K562 (cell line): ENCODE results near the gene FAM98C. TPM values are rescaled to one million over a fixed set of nuclear protein-coding genes. Genes with fewer than 3 reads are reported as not detected.

Source experiments
- ATAC-seq: fragments of 200-7000 bp; cut with Tn5 transposase; 3 replicates; pipeline ENCODE4 v1.9.1; 2020; ENCODE audit warnings: moderate library complexity
- BruUV-seq: library from RNA; stranded (reverse); fragments of 400-500 nt; replicated peaks from 2 replicates; lab custom pipeline; 2021; lab: Mats Ljungman, UMichigan
- CTCF ChIA-PET: fragments of 300-600 bp; formaldehyde crosslinking; extraction: SDS; loops from one replicate; lab custom pipeline; 2021; ENCODE audit warnings: low intra/inter-chr PET ratio; lab: Yijun Ruan, JAX
- POLR2A ChIA-PET: fragments of 300-600, 350-650 bp; sonication (Branson Sonifier 250); formaldehyde crosslinking; extraction: SDS; loops from one replicate; lab custom pipeline; 2021; ENCODE audit warnings: antibody characterized with exemption, inconsistent platforms; lab: Yijun Ruan, JAX
- DNase-seq, 4 experiments: peaks; one replicate each; pipeline versions ENCODE4 v3.0.0 to v3.0.0-alpha.2; 2011 to 2018; ENCODE audit warnings: low spot score in 3 of 4, mixed read lengths in 3 of 4; ENCODE audit errors: extremely low read depth in 1 of 4
- FAIRE-seq: peaks from 2 replicates; lab custom pipeline; 2011; peaks lifted over from hg19 to GRCh38; lab: Jason Lieb, UNC
- H2AFZ ChIP-seq: 2 replicates; pipeline ENCODE4 v1.6.0; 2011; ENCODE audit warnings: low read depth, low read length, control low read depth, inconsistent platforms
- H3K27ac ChIP-seq: fragments of 200-600 bp; 3 replicates; pipeline ENCODE4 v1.8.0; 2011; ENCODE audit warnings: low read depth, mild to moderate bottlenecking, control low read depth, inconsistent platforms, low read length, moderate library complexity, mixed read lengths; ENCODE audit errors: extremely low read depth
- H3K27me3 ChIP-seq, 2 experiments: fragments of 300-600 bp in 1 of 2; 2 replicates in 1 of 2; 3 replicates in 1 of 2; pipeline versions ENCODE4 v1.6.0 to v1.8.0; 2011; ENCODE audit warnings: inconsistent platforms in 2 of 2, low read length in 2 of 2, mild to moderate bottlenecking in 1 of 2, mixed read lengths in 1 of 2, moderate library complexity in 1 of 2; ENCODE audit not compliant: control insufficient read depth in 2 of 2, insufficient read depth in 2 of 2
- H3K36me3 ChIP-seq: fragments of 300-600 bp; 3 replicates; pipeline ENCODE4 v1.8.0; 2011; ENCODE audit warnings: mild to moderate bottlenecking, low read length, inconsistent platforms; ENCODE audit not compliant: control insufficient read depth, insufficient read depth
- H3K4me1 ChIP-seq, 2 experiments: fragments of 200-600 bp in 1 of 2; replicated peaks in 1 of 2; 2 replicates in 1 of 2; 3 replicates in 1 of 2; pipeline versions ENCODE4 v1.5.1 to v1.8.0; 2011; ENCODE audit warnings: inconsistent platforms in 2 of 2, low read length in 2 of 2, mild to moderate bottlenecking in 1 of 2, mixed read lengths in 1 of 2, moderate library complexity in 1 of 2; ENCODE audit not compliant: control insufficient read depth in 2 of 2, insufficient read depth in 2 of 2
- H3K4me2 ChIP-seq: 2 replicates; pipeline ENCODE4 v1.6.1; 2011; ENCODE audit warnings: low read length, control low read depth, inconsistent platforms, mixed read lengths; ENCODE audit not compliant: insufficient read depth
- H3K4me3 ChIP-seq: fragments of 200-600 bp; sonication (generic), shearing (Covaris generic); 2 replicates; pipeline ENCODE4 v1.5.1; 2016; ENCODE audit warnings: control low read depth, inconsistent platforms
- H3K79me2 ChIP-seq: fragments of 200-600 bp; 3 replicates; pipeline ENCODE4 v1.8.0; 2011; ENCODE audit warnings: low read length, inconsistent platforms; ENCODE audit not compliant: control insufficient read depth, insufficient read depth
- H3K9ac ChIP-seq, 2 experiments: 2 replicates each; pipeline versions ENCODE4 v1.6.0 to v1.6.1; 2011; ENCODE audit warnings: low read depth in 2 of 2, low read length in 2 of 2, control low read depth in 1 of 2, inconsistent platforms in 1 of 2, mild to moderate bottlenecking in 1 of 2, mixed read lengths in 1 of 2; ENCODE audit not compliant: insufficient read depth in 1 of 2
- H3K9me1 ChIP-seq: one replicate; pipeline ENCODE4 v1.6.0; 2011; ENCODE audit warnings: inconsistent platforms, mild to moderate bottlenecking, low read length, moderate library complexity; ENCODE audit not compliant: control insufficient read depth, insufficient read depth
- H3K9me3 ChIP-seq: replicated peaks from 2 replicates; pipeline ENCODE4 v1.5.1; 2011; ENCODE audit warnings: low read depth, low read length, inconsistent platforms; ENCODE audit not compliant: control insufficient read depth, insufficient read depth
- H4K20me1 ChIP-seq: replicated peaks from 2 replicates; pipeline ENCODE4 v1.6.1; 2011; ENCODE audit warnings: low read length, inconsistent platforms, mixed read lengths; ENCODE audit not compliant: control insufficient read depth, insufficient read depth
- ARID4B ChIP-seq: sonication (generic); formaldehyde crosslinking; IDR thresholded peaks from 2 replicates; pipeline ENCODE4 v1.8.0; 2022; ENCODE audit warnings: mild to moderate bottlenecking, missing genetic modification reagents
- ATF1 ChIP-seq, 2 experiments: fragments of 450-650 bp in 1 of 2; IDR thresholded peaks; 2 replicates each; pipeline ENCODE4 v1.6.1; 2016; ENCODE audit warnings: missing compliant biosample characterization in 1 of 2, missing genetic modification characterization in 1 of 2
- EGR1 ChIP-seq: fragments of 450-650 bp; conservative IDR thresholded peaks from 2 replicates; pipeline ENCODE4 v1.6.1; 2017; ENCODE audit warnings: mild to moderate bottlenecking
- FUS ChIP-seq: fragments of 200-400 bp; formaldehyde crosslinking; optimal IDR thresholded peaks from 2 replicates; pipeline ENCODE3; 2017; ENCODE audit warnings: low read depth, low read length
- POLR2G ChIP-seq: fragments of 200-400 bp; formaldehyde crosslinking; IDR thresholded peaks from 2 replicates; pipeline ENCODE4 v1.6.1; 2017; ENCODE audit warnings: low read depth, mild to moderate bottlenecking, antibody characterized with exemption, low read length, moderate library complexity
- RBFOX2 ChIP-seq: fragments of 200-400 bp; formaldehyde crosslinking; IDR thresholded peaks from 2 replicates; pipeline ENCODE4 v1.6.1; 2017; ENCODE audit warnings: low read depth, mild to moderate bottlenecking, low read length, moderate library complexity
- RBM22 ChIP-seq: fragments of 200-400 bp; formaldehyde crosslinking; IDR thresholded peaks from 2 replicates; pipeline ENCODE4 v1.6.1; 2018; ENCODE audit warnings: low read length, low read depth; ENCODE audit not compliant: poor library complexity, severe bottlenecking
- ZBTB33 ChIP-seq: sonication (generic); formaldehyde crosslinking; IDR thresholded peaks from 2 replicates; pipeline ENCODE4 v1.8.1; 2023; ENCODE audit warnings: mild to moderate bottlenecking, missing genetic modification reagents
- WGBS: fragments of 100-300 bp; shearing (Covaris generic); methylation state at CpG from one replicate; pipeline ENCODE4 v1.1.6; 2016; ENCODE audit warnings: low coverage, mixed read lengths; ENCODE audit not compliant: insufficient coverage; ENCODE audit errors: missing lambda C conversion rate; 5-methylcytosine and 5-hydroxymethylcytosine counted together
- in situ Hi-C: fragments of 300-500 bp; cut with MboI; formaldehyde crosslinking; loops from 4 replicates; pipeline ENCODE4 v1.15.0; 2018; ENCODE audit warnings: inconsistent platforms, mixed read lengths
- intact Hi-C: fragments of 100-400 bp; cut with micrococcal nuclease; formaldehyde crosslinking; loops from 2 replicates; pipeline ENCODE4 v1.14.2; 2022
- polyA plus RNA-seq, 8 experiments: library from polyadenylated mRNA; depleted of rRNA in 4 of 8; stranded (reverse) in 5 of 8; unstranded in 3 of 8; fragments of >200 nt; fragmentation: Nextera tagmentation in 2 of 8; fragmentation: Illumina TruSeq in 1 of 8; extraction: Ambion mirVana in 2 of 8; extraction: Trizol in 1 of 8; gene quantifications; 2 replicates each; pipeline versions ENCODE4 v1.2.1 to v1.2.3, GENCODE V29; 2011 to 2014; ENCODE audit warnings: inconsistent platforms in 1 of 8, missing spikeins in 1 of 8
- total RNA-seq, 7 experiments: library from RNA; depleted of rRNA in 6 of 7; stranded (reverse); fragments of >200 nt in 6 of 7; fragmentation: Illumina TruSeq in 2 of 7; extraction: Trizol in 2 of 7; gene quantifications; 2 replicates each; pipeline versions ENCODE4 v1.2.1 to v1.2.3, GENCODE V29; 2011 to 2021; ENCODE audit warnings: low replicate concordance in 1 of 7

Gene FAM98C
- total and polyA plus RNA-seq, 9 of the 15 experiments (the other 6 are each of a cell fraction or from before 2014, with no cell fraction given): 1.7 to 43.8 (median 13.7) TPM

GRCh38 chr19:38385804-38386257 lies 17.1 kb upstream of the FAM98C start:
- TF ChIP-seq RBFOX2 (peak; percentile 57), ZBTB33 (CRISPR knock-in tag) (0 out of 2 replicates have a peak, but pooled peaks have one; percentile 48), EGR1 (peak; percentile 26; the same call in 1 of the 2 replicates), RBM22 (peak; percentile 24), POLR2G (peak; percentile 78), FUS (peak; percentile 19), ATF1 (CRISPR knock-in tag; IDR thresholded peaks at IDR 0.05) (no peak), ATF1 (tag; IDR thresholded peaks at IDR 0.05) (no peak), ARID4B (CRISPR knock-in tag) (no peak)
- TF ChIP-seq, all 486 proteins: peak for 6
- no peak overlapping the region for H2AFZ ChIP-seq
- H4K20me1 ChIP-seq: peaks cover 3% of the 10 kb centered on the region; the same call in 1 of the 2 replicates
- in situ Hi-C loops: no loop called here
- H3K4me3 ChIP-seq: no peak overlapping the region
- peaks cover 3% of the 10 kb centered on the region for H3K9me1 ChIP-seq
- no peak overlapping the region for H3K27ac ChIP-seq
- intact Hi-C loops: loop anchor here (5.0 kb wide), 2 partner anchors 49 to 144 kb away; partner anchors contain the start of gene CATSPERG
- H3K79me2 ChIP-seq: 0 out of 3 replicates have a peak, but pooled peaks cover 2% of the 10 kb centered on the region
- DNase-seq: peak in 2 of 4 experiments; percentile 29 to 33
- H3K9me3 ChIP-seq: no peaks in the 10 kb centered on the region
- no peak overlapping the region for H3K9ac ChIP-seq
- ChIA-PET POLR2A (interaction anchor here (0.6 to 2.6 kb wide), 4 partner anchors 10 to 151 kb away, joined by 3 to 28 read pairs (median 8); partner anchors contain the start of gene PSMD8), CTCF (interaction anchor here (1.1 kb wide), 1 partner anchor 142 kb away, joined by 4 read pairs; no protein-coding TSS in a partner anchor)
- H3K36me3 ChIP-seq: peaks cover 54% of the 10 kb centered on the region; the same call in 2 of the 3 replicates
- no peak for ATAC-seq
- WGBS: 100% methylated on average over 4 of the region's 40 CpGs
- H3K27me3 ChIP-seq: no peaks in the 10 kb centered on the region
- no TSS peak for BruUV-seq
- H3K4me1 ChIP-seq: peaks cover 2 to 53% of the 10 kb centered on the region in 2 experiments; a peak in 3 of 5 replicates
- FAIRE-seq: no peak
- H3K4me2 ChIP-seq: no peak overlapping the region
